ENCODE data around the gene TRIM56.
A peak's percentile ranks its signal among the peaks of the same experiment; 100 is the strongest.
"Not testable (repeated sequence)": the region's sequence is repeated elsewhere in the genome, so short reads cannot be mapped to it uniquely, and the experiment has no call there.

The TRIM56 gene

GRCh38 chr7:101085162-101085964, at the start of gene TRIM56:
Gene TRIM56, plus strand, starts transcription at chr7:101085481. Its CDS starts 1,832 bp downstream, at chr7:101087313.
- peak; percentile 95 for DNase-seq (ENCODE audit: low read depth)
- peak within 1 kb of the TSS; percentile 91 for H3K4me3 ChIP-seq (ENCODE audit: low read length)
- H3K9me3 ChIP-seq (ENCODE audit: control insufficient read depth, low read length), result no peaks in the 10 kb centered on the region

GRCh38 chr7:101035941-101036340, 49.3 kb upstream of the TRIM56 start:
- no peak overlapping the region for H3K9ac ChIP-seq (ENCODE audit: low read length)
- DNase-seq (ENCODE audit: low read depth), result no peak
- H3K27me3 ChIP-seq (replicated peaks; ENCODE audit: control insufficient read depth, insufficient read depth, low read length), result peaks cover 67% of the 10 kb centered on the region
- no peaks in the 10 kb centered on the region for H3K4me1 ChIP-seq (ENCODE audit: control insufficient read depth, insufficient read depth, low read length)
- peaks cover 18% of the 10 kb centered on the region for H3K9me3 ChIP-seq (ENCODE audit: control insufficient read depth, low read length)
- no peak overlapping the region for H3K4me3 ChIP-seq (ENCODE audit: low read length)
- H3K36me3 ChIP-seq (ENCODE audit: control insufficient read depth, insufficient read depth, low read length, severe bottlenecking), result no peaks in the 10 kb centered on the region

More at GRCh38 chr7:101085162-101085964, at the start of gene TRIM56:
- H3K4me1 ChIP-seq (ENCODE audit: control insufficient read depth, insufficient read depth, low read length), result peaks cover 25% of the 10 kb centered on the region
- peak within 1 kb of the TSS; percentile 93 for H3K9ac ChIP-seq (ENCODE audit: low read length)
- peaks cover 25% of the 10 kb centered on the region for H3K36me3 ChIP-seq (ENCODE audit: control insufficient read depth, insufficient read depth, low read length, severe bottlenecking)
- no peaks in the 10 kb centered on the region for H3K27me3 ChIP-seq (replicated peaks; ENCODE audit: control insufficient read depth, insufficient read depth, low read length)

- DNase-seq (ENCODE audit: low read depth); H3K9ac ChIP-seq (ENCODE audit: low read length); H3K36me3 ChIP-seq (ENCODE audit: control insufficient read depth, insufficient read depth, low read length, severe bottlenecking); H3K4me1 ChIP-seq (ENCODE audit: control insufficient read depth, insufficient read depth, low read length); H3K4me3 ChIP-seq (ENCODE audit: low read length): not testable (repeated sequence)
- peaks cover 31% of the 10 kb centered on the region for H3K9me3 ChIP-seq (ENCODE audit: control insufficient read depth, low read length)
- peaks cover 39% of the 10 kb centered on the region for H3K27me3 ChIP-seq (replicated peaks; ENCODE audit: control insufficient read depth, insufficient read depth, low read length)
Measured at GRCh38 chr7:101041283-101041682, 44.0 kb upstream of the TRIM56 start.

GRCh38 chr7:101058355-101058754, 26.9 kb upstream of the TRIM56 start:
- no peaks in the 10 kb centered on the region for H3K36me3 ChIP-seq (ENCODE audit: control insufficient read depth, insufficient read depth, low read length, severe bottlenecking)
- H3K9ac ChIP-seq (ENCODE audit: low read length), result no peak overlapping the region
- peaks cover 56% of the 10 kb centered on the region for H3K27me3 ChIP-seq (replicated peaks; ENCODE audit: control insufficient read depth, insufficient read depth, low read length)
- peak; percentile 69 for DNase-seq (ENCODE audit: low read depth)
- H3K4me3 ChIP-seq (ENCODE audit: low read length), result no peak overlapping the region
- H3K9me3 ChIP-seq (ENCODE audit: control insufficient read depth, low read length), result no peaks in the 10 kb centered on the region
- no peaks in the 10 kb centered on the region for H3K4me1 ChIP-seq (ENCODE audit: control insufficient read depth, insufficient read depth, low read length)

- Histone ChIP-seq H3K9me3 (ENCODE audit: control insufficient read depth, low read length) (no peaks in the 10 kb centered on the region), H3K9ac (ENCODE audit: low read length) (no peak overlapping the region), H3K36me3 (ENCODE audit: control insufficient read depth, insufficient read depth, low read length, severe bottlenecking) (no peaks in the 10 kb centered on the region), H3K4me1 (ENCODE audit: control insufficient read depth, insufficient read depth, low read length) (no peaks in the 10 kb centered on the region), H3K27me3 (replicated peaks; ENCODE audit: control insufficient read depth, insufficient read depth, low read length) (peaks cover 59% of the 10 kb centered on the region), H3K4me3 (ENCODE audit: low read length) (no peak overlapping the region)
- no peak for DNase-seq (ENCODE audit: low read depth)
Measured at GRCh38 chr7:101059620-101059942, 25.7 kb upstream of the TRIM56 start.

GRCh38 chr7:101060992-101061391, 24.3 kb upstream of the TRIM56 start:
- no peak for DNase-seq (ENCODE audit: low read depth)
- Histone ChIP-seq H3K36me3 (ENCODE audit: control insufficient read depth, insufficient read depth, low read length, severe bottlenecking) (no peaks in the 10 kb centered on the region), H3K27me3 (replicated peaks; ENCODE audit: control insufficient read depth, insufficient read depth, low read length) (peaks cover 58% of the 10 kb centered on the region), H3K4me3 (ENCODE audit: low read length) (no peak overlapping the region), H3K9me3 (ENCODE audit: control insufficient read depth, low read length) (no peaks in the 10 kb centered on the region), H3K4me1 (ENCODE audit: control insufficient read depth, insufficient read depth, low read length) (peaks cover 2% of the 10 kb centered on the region), H3K9ac (ENCODE audit: low read length) (no peak overlapping the region)

- DNase-seq (ENCODE audit: low read depth); H3K4me3 ChIP-seq (ENCODE audit: low read length); H3K9ac ChIP-seq (ENCODE audit: low read length): not testable (repeated sequence)
Measured at GRCh38 chr7:101064176-101064550, 21.1 kb upstream of the TRIM56 start.

GRCh38 chr7:101065162-101065561, 20.1 kb upstream of the TRIM56 start:
- peaks cover 41% of the 10 kb centered on the region for H3K27me3 ChIP-seq (replicated peaks; ENCODE audit: control insufficient read depth, insufficient read depth, low read length)
- H3K4me1 ChIP-seq (ENCODE audit: control insufficient read depth, insufficient read depth, low read length); H3K4me3 ChIP-seq (ENCODE audit: low read length); DNase-seq (ENCODE audit: low read depth); H3K9me3 ChIP-seq (ENCODE audit: control insufficient read depth, low read length); H3K36me3 ChIP-seq (ENCODE audit: control insufficient read depth, insufficient read depth, low read length, severe bottlenecking); H3K9ac ChIP-seq (ENCODE audit: low read length): not testable (repeated sequence)

More at GRCh38 chr7:101064176-101064550, 21.1 kb upstream of the TRIM56 start:
- not testable (repeated sequence) for H3K9me3 ChIP-seq (ENCODE audit: control insufficient read depth, low read length); H3K36me3 ChIP-seq (ENCODE audit: control insufficient read depth, insufficient read depth, low read length, severe bottlenecking); H3K4me1 ChIP-seq (ENCODE audit: control insufficient read depth, insufficient read depth, low read length)
- peaks cover 41% of the 10 kb centered on the region for H3K27me3 ChIP-seq (replicated peaks; ENCODE audit: control insufficient read depth, insufficient read depth, low read length)

- Histone ChIP-seq H3K4me1 (ENCODE audit: control insufficient read depth, insufficient read depth, low read length) (peaks cover 5% of the 10 kb centered on the region), H3K9me3 (ENCODE audit: control insufficient read depth, low read length) (no peaks in the 10 kb centered on the region), H3K27me3 (replicated peaks; ENCODE audit: control insufficient read depth, insufficient read depth, low read length) (peaks cover 35% of the 10 kb centered on the region), H3K36me3 (ENCODE audit: control insufficient read depth, insufficient read depth, low read length, severe bottlenecking) (no peaks in the 10 kb centered on the region), H3K4me3 (ENCODE audit: low read length) (no peak overlapping the region), H3K9ac (ENCODE audit: low read length) (no peak overlapping the region)
- DNase-seq (ENCODE audit: low read depth), result peak; percentile 52
Measured at GRCh38 chr7:101066141-101066832, 19.0 kb upstream of the TRIM56 start.

- Histone ChIP-seq H3K27me3 (replicated peaks; ENCODE audit: control insufficient read depth, insufficient read depth, low read length) (peaks cover 36% of the 10 kb centered on the region), H3K9ac (ENCODE audit: low read length) (no peak overlapping the region), H3K4me1 (ENCODE audit: control insufficient read depth, insufficient read depth, low read length) (peaks cover 5% of the 10 kb centered on the region), H3K4me3 (ENCODE audit: low read length) (no peak overlapping the region), H3K36me3 (ENCODE audit: control insufficient read depth, insufficient read depth, low read length, severe bottlenecking) (no peaks in the 10 kb centered on the region), H3K9me3 (ENCODE audit: control insufficient read depth, low read length) (no peaks in the 10 kb centered on the region)
- DNase-seq (ENCODE audit: low read depth), result no peak
Measured at GRCh38 chr7:101066833-101067177, 18.5 kb upstream of the TRIM56 start.

GRCh38 chr7:101068401-101068800, 16.9 kb upstream of the TRIM56 start:
- DNase-seq (ENCODE audit: low read depth), result no peak
- H3K36me3 ChIP-seq (ENCODE audit: control insufficient read depth, insufficient read depth, low read length, severe bottlenecking), result no peaks in the 10 kb centered on the region
- no peak overlapping the region for H3K4me3 ChIP-seq (ENCODE audit: low read length)
- peaks cover 32% of the 10 kb centered on the region for H3K27me3 ChIP-seq (replicated peaks; ENCODE audit: control insufficient read depth, insufficient read depth, low read length)
- no peak overlapping the region for H3K9ac ChIP-seq (ENCODE audit: low read length)
- peaks cover 5% of the 10 kb centered on the region for H3K4me1 ChIP-seq (ENCODE audit: control insufficient read depth, insufficient read depth, low read length)
- H3K9me3 ChIP-seq (ENCODE audit: control insufficient read depth, low read length), result no peaks in the 10 kb centered on the region

Measured in adipocyte (in vitro differentiated cells).